Adipocyte (in vitro differentiated cells): ENCODE results near the gene TUBB2A.
"Not testable (repeated sequence)": the region's sequence is repeated elsewhere in the genome, so short reads cannot be mapped to it uniquely, and the experiment has no call there.

ENCODE experiments used
- DNase-seq: peaks from one replicate; pipeline ENCODE4 v3.0.0-alpha.2; 2015; ENCODE audit warnings: low read depth
- H3K27me3 ChIP-seq: replicated peaks from 2 replicates; pipeline ENCODE4 v1.7.0; 2013; ENCODE audit warnings: mild to moderate bottlenecking, low read length, moderate library complexity; ENCODE audit not compliant: control insufficient read depth, insufficient read depth
- H3K36me3 ChIP-seq: 2 replicates; pipeline ENCODE4 v1.7.0; 2013; ENCODE audit warnings: low read length, mild to moderate bottlenecking, moderate library complexity; ENCODE audit not compliant: control insufficient read depth, insufficient read depth, severe bottlenecking
- H3K4me1 ChIP-seq: 2 replicates; pipeline ENCODE4 v1.7.0; 2013; ENCODE audit warnings: mild to moderate bottlenecking, low read length, moderate library complexity; ENCODE audit not compliant: control insufficient read depth, insufficient read depth
- H3K4me3 ChIP-seq: 2 replicates; pipeline ENCODE4 v1.7.0; 2013; ENCODE audit warnings: mild to moderate bottlenecking, low read length, moderate library complexity
- H3K9ac ChIP-seq: 2 replicates; pipeline ENCODE4 v1.7.0; 2013; ENCODE audit warnings: mild to moderate bottlenecking, low read length, moderate library complexity
- H3K9me3 ChIP-seq: 2 replicates; pipeline ENCODE4 v1.7.0; 2013; ENCODE audit warnings: mild to moderate bottlenecking, low read length, moderate library complexity; ENCODE audit not compliant: control insufficient read depth

Gene TUBB2A

DNA sequence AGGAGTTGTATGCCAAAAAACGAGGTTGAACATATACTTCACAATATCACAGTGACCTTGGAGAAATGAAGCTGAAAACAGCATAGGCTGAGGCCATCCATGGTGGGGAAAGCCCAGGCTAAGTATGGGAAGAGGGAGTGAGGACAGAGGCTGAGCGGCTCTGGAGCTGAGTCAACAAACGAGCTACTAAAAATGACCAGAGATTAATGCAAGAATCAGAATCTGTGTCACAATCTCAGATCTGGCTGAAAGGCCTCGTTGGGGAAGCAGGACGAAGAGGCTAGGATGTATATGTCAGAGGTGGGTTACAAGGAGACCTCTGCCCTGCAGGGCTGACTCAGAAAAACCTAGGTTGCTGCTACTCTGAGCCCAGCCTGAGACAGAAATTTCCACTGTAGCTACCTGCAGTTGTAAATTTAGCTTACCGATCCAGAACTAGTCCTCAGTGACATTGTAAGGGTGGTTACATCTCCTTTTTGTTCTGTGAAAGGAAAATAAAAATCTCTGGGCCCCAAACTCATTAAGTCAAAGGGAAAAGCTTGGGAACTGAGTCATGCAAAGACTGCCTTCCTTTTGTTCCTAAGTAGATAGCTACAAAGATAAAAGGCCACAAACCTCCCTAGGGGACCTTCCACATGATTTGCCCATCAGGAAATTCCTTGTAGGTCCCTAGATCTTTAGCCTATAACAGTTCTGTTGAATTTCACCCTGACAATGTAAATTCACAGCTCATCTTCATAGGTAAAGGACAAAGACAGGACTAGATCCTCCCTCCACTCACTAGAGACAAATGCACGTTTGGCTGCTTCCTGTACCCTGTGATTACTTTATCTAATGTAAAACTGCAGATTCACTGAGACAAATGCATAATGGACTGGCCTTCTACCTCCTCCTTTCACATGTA lies 8.5 kb upstream of the TUBB2A start:
- H3K4me1 ChIP-seq, result peaks cover 20% of the 10 kb centered on the region
- H3K36me3 ChIP-seq, result no peaks in the 10 kb centered on the region
- H3K9ac ChIP-seq, result no peak overlapping the region
- DNase-seq, result peak; percentile 48
- no peak overlapping the region for H3K4me3 ChIP-seq
- H3K27me3 ChIP-seq, result no peaks in the 10 kb centered on the region
- H3K9me3 ChIP-seq, result no peaks in the 10 kb centered on the region

DNA sequence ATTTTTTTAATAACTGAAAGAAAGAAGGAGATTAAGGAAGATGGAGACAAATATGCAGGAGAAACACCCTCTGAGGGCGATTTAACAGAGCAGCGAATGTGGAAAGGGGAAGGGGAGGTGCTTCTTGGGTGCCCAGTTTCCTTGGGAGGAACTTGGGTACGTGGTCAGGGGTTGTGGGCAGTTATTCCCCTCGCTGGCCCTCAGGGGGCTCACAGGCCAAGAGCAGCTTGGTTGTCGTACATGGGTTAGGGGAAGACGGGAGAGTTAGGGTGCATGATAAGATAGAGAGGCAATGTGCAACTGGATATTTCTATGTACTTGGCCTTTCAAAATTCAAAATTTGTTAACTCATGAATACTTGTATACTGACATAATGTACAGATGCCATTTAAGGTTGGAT lies 7.0 kb upstream of the TUBB2A start:
- DNase-seq, result no peak

DNA sequence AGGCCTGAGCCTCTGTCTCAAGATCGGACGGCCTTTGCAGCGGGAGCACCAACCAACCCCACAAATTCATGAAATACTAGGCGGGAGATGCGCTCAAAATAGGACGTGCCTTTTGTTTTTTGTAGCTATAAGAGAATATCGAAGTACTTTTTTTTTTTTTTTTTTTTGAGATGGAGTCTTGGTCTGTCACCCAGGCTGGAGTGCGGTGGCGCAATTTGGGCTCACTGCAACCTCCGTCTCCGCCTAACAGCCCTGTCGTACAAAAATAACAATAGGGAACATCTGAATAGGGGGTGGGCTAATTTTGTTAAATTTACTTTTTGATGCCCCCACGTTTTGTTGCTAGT lies 5.9 kb upstream of the TUBB2A start:
- H3K4me3 ChIP-seq, result peak overlapping the region; percentile 75
- no peaks in the 10 kb centered on the region for H3K27me3 ChIP-seq
- H3K36me3 ChIP-seq, result no peaks in the 10 kb centered on the region
- peak overlapping the region; percentile 84 for H3K9ac ChIP-seq
- no peak for DNase-seq
- H3K9me3 ChIP-seq, result no peaks in the 10 kb centered on the region
- peaks cover 25% of the 10 kb centered on the region for H3K4me1 ChIP-seq

More for the DNA sequence above, 7.0 kb upstream of the TUBB2A start:
- H3K4me1 ChIP-seq, result peaks cover 20% of the 10 kb centered on the region
- H3K36me3 ChIP-seq, result no peaks in the 10 kb centered on the region
- H3K9ac ChIP-seq, result no peak overlapping the region
- H3K4me3 ChIP-seq, result no peak overlapping the region
- no peaks in the 10 kb centered on the region for H3K27me3 ChIP-seq
- H3K9me3 ChIP-seq, result no peaks in the 10 kb centered on the region

DNA sequence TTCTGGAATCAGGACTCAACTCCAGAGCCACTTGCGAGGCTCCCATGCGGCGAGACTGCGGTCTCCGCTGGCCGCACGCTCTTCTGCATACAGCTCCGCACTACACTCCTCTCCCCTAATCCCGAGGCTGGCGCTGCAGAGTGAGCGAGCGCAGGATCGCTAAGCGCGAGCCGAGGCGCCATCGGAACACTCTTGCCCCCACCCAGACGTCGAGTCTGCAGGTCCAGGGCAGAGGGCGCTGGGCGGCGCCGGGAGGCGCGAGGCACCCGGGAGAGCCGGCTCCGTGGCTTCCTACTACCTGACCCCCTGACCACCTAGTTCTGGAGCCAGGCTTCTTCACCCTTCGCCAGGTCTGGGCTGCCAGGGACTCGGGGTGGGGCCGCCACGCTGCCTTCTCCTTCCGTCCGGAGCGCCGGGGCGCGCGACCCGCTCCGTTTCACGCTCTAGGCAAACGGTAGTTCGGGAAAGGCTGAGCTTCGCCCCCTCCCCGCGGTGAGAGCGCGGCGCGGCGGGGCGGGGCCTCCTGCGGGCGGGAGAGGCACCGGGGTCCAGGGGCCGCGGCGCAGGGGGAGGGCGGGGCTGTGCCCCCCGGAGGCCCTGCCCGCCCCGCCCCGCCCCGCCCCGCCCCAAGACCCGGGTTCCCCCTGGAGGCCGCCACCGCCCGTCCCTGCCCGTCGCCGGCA lies 5.4 kb upstream of the TUBB2A start:
- Histone ChIP-seq H3K9ac (peak overlapping the region; percentile 88), H3K4me1 (peaks cover 26% of the 10 kb centered on the region), H3K4me3 (peak overlapping the region; percentile 84), H3K9me3 (no peaks in the 10 kb centered on the region), H3K27me3 (no peaks in the 10 kb centered on the region), H3K36me3 (no peaks in the 10 kb centered on the region)
- peak; percentile 88 for DNase-seq

DNA sequence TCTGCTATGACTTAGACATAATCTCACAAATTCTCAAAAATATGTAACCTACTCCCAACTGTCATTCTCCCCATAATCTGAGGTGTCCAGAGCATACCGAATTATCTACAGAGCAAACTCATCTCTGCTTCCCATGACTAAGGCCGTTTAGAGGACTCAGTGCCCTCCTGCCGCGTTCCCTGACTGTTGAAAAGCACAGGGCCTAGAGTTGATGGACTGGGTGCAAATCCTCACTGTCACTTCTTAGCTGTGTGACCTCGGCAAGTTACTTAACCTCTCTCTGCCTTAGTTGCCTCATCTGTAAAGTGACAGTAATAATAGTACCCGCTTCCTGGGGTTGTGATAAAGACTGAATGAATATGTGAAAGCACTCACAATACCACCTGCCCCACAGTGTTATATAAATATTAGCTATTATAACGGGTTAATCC lies 4.7 kb upstream of the TUBB2A start:
- H3K36me3 ChIP-seq, result no peaks in the 10 kb centered on the region
- H3K9ac ChIP-seq, result peak overlapping the region; percentile 88
- no peaks in the 10 kb centered on the region for H3K9me3 ChIP-seq
- peak; percentile 28 for DNase-seq
- no peaks in the 10 kb centered on the region for H3K27me3 ChIP-seq
- H3K4me3 ChIP-seq, result peak overlapping the region; percentile 84
- peaks cover 26% of the 10 kb centered on the region for H3K4me1 ChIP-seq

DNA sequence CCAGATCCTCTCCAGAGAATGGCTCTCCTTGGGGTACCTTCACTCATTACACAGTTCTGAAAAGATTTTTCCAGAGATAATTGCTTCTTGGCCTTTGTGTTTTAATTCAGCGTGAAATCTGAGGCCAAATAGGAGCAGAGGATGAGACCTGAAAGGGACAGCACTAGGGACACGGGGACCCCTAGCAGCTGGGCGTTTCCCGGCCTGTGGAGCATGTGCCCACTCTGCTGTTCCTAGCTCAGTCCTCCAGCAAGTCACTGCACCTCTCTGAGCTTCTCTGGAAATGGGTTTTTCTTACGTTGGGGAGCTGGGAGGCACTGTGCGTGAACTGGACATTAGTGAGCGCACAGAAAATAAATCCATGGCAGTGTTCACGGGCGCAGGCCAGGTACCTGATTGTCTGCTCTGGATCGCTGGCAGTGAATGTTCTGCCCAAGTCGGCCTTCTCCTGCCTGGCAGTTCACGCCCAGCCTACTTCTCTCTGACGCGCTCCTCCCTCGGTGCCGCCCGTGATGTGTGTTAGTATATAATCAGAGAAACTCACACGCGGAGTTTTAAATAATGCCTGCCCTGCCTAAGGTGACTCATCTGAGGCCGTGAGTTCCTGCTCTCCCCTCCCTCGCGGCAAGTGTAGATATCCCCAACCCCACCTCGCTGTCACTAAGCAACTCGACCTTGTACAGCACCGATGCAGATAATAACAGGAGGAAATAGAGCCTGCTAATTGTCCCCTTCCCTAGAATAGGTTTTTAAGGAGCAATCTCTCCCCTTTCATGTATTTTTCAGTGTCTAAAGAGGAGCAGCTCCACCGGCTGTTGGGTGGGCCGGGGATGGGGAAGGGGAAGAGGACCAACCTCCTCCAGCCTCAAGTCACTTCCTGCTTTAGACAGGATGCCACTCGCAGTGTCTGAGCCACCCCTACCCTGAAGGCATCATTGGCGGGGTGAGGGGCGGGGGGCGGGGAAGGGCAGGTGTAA lies 2.7 kb upstream of the TUBB2A start:
- DNase-seq, result no peak

DNA sequence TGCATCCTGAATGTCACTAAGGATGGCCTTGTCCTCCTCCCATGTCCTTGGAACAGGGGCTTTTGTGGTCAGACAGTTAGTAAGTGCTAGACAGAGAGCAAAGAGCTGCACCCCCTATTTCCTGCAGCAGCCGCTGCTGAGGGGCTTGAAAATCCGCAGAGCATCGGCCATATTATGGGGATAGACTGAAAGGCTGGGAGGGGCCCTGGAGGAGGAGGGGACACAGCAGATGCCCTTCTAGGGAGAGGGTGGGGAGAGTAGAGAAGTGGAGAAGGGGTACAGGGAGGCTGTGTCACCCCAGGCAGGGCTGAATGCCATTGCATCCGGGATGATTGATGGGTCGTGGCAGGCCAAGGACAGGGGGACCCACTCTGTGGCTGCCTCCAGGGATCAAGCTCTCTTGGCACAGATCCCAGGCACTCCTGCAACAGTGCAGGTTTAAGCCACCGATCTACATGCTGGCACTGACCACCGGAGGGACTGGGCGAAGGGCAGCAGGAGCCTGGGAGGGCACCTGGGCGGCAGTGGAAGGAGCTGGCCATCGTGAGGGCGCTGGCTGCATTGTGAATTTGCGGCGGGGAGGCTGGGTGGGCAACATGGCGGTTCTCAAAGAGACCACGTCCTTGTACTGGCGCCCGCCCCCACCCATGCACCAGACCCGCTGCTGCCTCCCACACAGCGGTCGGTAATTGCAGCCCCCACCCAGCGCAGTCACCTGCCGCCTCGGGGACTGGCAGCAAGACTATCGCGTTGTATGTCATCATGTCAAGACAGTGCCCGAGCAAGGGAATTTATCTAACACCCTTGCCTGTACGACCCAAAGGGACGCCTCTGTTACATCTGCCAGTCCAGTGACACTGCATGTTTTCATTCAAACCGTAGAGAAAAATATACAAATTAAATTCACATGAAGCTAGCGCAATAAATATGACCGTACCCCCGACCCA lies 887 bp downstream of the TUBB2A start:
- peak; percentile 52 for DNase-seq

More for the DNA sequence above, 2.7 kb upstream of the TUBB2A start:
- Histone ChIP-seq H3K9me3 (no peaks in the 10 kb centered on the region), H3K4me3 (no peak overlapping the region), H3K27me3 (no peaks in the 10 kb centered on the region), H3K9ac (no peak overlapping the region), H3K36me3 (peaks cover 8% of the 10 kb centered on the region), H3K4me1 (peaks cover 19% of the 10 kb centered on the region)

DNA sequence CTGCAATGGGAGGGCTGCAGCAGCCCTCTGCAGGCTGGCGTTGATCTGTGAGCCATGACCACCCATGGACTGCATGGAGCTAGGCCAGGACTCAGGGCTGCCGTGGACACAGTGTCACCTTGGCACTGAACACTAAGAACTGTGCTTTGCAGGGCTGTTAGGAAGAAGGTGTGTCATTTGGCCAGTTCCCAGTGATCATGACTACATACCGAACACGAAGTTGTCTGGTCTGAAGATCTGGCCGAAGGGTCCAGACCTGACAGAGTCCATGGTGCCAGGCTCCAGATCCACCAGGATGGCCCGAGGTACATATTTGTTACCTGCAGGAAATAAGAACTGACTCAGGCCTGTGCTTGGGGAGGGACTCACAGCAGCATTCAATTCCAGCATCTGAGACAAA lies 1.9 kb downstream of the TUBB2A start:
- DNase-seq, H3K9ac ChIP-seq, H3K9me3 ChIP-seq, H3K27me3 ChIP-seq: not testable (repeated sequence)
- H3K4me1 ChIP-seq, result peaks cover 14% of the 10 kb centered on the region
- H3K4me3 ChIP-seq, result peak overlapping the region; percentile 91
- peaks cover 32% of the 10 kb centered on the region for H3K36me3 ChIP-seq

More for the DNA sequence above, 887 bp downstream of the TUBB2A start:
- Histone ChIP-seq H3K9ac (peak overlapping the region; percentile 92), H3K36me3 (peaks cover 30% of the 10 kb centered on the region), H3K4me1 (peaks cover 14% of the 10 kb centered on the region), H3K4me3 (peak overlapping the region; percentile 91)
- H3K9me3 ChIP-seq, H3K27me3 ChIP-seq: not testable (repeated sequence)

DNA sequence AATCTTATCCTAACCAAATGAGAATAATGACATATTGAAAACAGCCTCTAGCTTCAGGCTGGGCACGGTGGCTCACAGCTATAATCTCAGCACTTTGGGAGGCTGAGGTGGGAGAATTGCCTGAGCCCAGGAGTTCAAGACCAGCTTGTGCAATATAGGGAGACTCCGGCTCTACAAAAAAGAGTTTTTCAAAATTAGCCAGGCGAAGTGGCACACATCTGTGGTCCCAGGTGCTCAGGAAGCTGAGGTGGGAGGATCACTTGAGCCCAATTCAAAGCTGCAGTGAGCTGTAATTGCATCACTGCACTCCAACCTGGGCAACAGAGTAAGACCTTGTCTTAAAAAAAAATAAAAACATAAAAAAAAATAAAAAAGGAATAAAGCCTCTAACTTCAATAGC lies 4.7 kb downstream of the TUBB2A start:
- peaks cover 8% of the 10 kb centered on the region for H3K4me1 ChIP-seq
- H3K36me3 ChIP-seq, result peaks cover 55% of the 10 kb centered on the region
- H3K4me3 ChIP-seq, result no peak overlapping the region
- no peak for DNase-seq
- H3K9me3 ChIP-seq, result peaks cover 5% of the 10 kb centered on the region
- no peaks in the 10 kb centered on the region for H3K27me3 ChIP-seq
- H3K9ac ChIP-seq, result no peak overlapping the region

DNA sequence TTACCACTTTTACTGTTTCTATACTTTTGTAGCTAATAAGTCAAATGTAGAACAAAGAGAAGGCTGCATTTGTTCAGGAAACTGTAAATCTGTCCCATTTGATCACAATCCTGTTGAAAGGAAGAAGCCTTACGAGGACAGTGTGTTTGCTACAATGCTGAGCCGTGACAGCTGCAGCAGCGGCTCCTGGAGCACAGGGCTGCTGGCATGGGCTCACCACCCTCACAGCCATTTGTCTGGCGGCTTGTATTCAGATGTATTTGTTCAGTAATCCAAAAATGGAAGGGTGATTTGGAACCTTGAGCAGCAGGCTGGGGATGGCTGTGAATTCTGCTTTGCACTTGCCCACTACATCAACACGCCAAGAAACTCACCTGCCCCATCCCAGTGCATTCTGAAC lies 5.7 kb downstream of the TUBB2A start:
- DNase-seq, result no peak
- Histone ChIP-seq H3K9ac (no peak overlapping the region), H3K4me1 (peaks cover 8% of the 10 kb centered on the region), H3K4me3 (no peak overlapping the region), H3K27me3 (no peaks in the 10 kb centered on the region), H3K36me3 (peaks cover 63% of the 10 kb centered on the region), H3K9me3 (peaks cover 7% of the 10 kb centered on the region)
